DND-41 (cell line): Measurements from ENCODE around the gene TARM1.

Experiments
- ATAC-seq: fragments of 200-7000 bp; cut with Tn5 transposase; 3 replicates; pipeline ENCODE4 v1.9.1; 2021; ENCODE audit warnings: low read depth; ENCODE audit not compliant: insufficient read depth
- DNase-seq: peaks from one replicate; pipeline ENCODE4 v3.0.0-alpha.2; 2020
- H2AFZ ChIP-seq: 2 replicates; pipeline ENCODE4 v1.6.0; 2012; ENCODE audit warnings: low read depth, low read length
- H3K27ac ChIP-seq: 2 replicates; pipeline ENCODE4 v1.5.1; 2012; ENCODE audit warnings: low read length, inconsistent platforms
- H3K27me3 ChIP-seq: fragments of 200-600 bp; sonication (generic); 2 replicates; pipeline ENCODE4 v1.6.0; 2012; ENCODE audit warnings: low read length, mild to moderate bottlenecking, inconsistent platforms; ENCODE audit not compliant: insufficient read depth, poor library complexity
- H3K36me3 ChIP-seq: 2 replicates; pipeline ENCODE4 v1.5.1; 2012; ENCODE audit warnings: low read length, inconsistent platforms; ENCODE audit not compliant: insufficient read depth
- H3K4me1 ChIP-seq: 2 replicates; pipeline ENCODE4 v1.5.1; 2012; ENCODE audit warnings: mild to moderate bottlenecking, low read length; ENCODE audit not compliant: insufficient read depth
- H3K4me2 ChIP-seq: 2 replicates; pipeline ENCODE4 v1.6.0; 2012; ENCODE audit warnings: mild to moderate bottlenecking, moderate library complexity, low read length, inconsistent platforms; ENCODE audit not compliant: insufficient read depth
- H3K4me3 ChIP-seq, 2 experiments: fragments of 200-600 bp in 1 of 2; shearing (Covaris generic) in 1 of 2; 2 replicates each; pipeline ENCODE4 v1.5.1; 2012 to 2016; ENCODE audit warnings: inconsistent platforms in 2 of 2, low read length in 2 of 2, mild to moderate bottlenecking in 2 of 2, low read depth in 1 of 2, moderate library complexity in 1 of 2
- H3K79me2 ChIP-seq: 2 replicates; pipeline ENCODE4 v1.6.0; 2012; ENCODE audit warnings: low read length, inconsistent platforms; ENCODE audit not compliant: insufficient read depth
- H3K9ac ChIP-seq: 2 replicates; pipeline ENCODE4 v1.6.0; 2012; ENCODE audit warnings: low read depth, mild to moderate bottlenecking, inconsistent platforms, low read length, moderate library complexity
- H3K9me3 ChIP-seq: 2 replicates; pipeline ENCODE4 v1.5.1; 2012; ENCODE audit warnings: low read length, moderate library complexity, mild to moderate bottlenecking, inconsistent platforms; ENCODE audit not compliant: insufficient read depth, severe bottlenecking
- H4K20me1 ChIP-seq: 2 replicates; pipeline ENCODE4 v1.6.0; 2012; ENCODE audit warnings: low read length; ENCODE audit not compliant: insufficient read depth
- CTCF ChIP-seq: IDR thresholded peaks from 2 replicates; pipeline ENCODE4 v1.5.1; 2012; ENCODE audit warnings: borderline replicate concordance, low read length, moderate library complexity, mild to moderate bottlenecking; ENCODE audit not compliant: poor library complexity, severe bottlenecking; ENCODE audit errors: extremely low read depth
- EZH2 ChIP-seq: IDR thresholded peaks from 3 replicates; pipeline ENCODE4 v1.6.1; 2012; ENCODE audit warnings: borderline replicate concordance, low read depth, mild to moderate bottlenecking, moderate library complexity, low read length, inconsistent platforms; ENCODE audit not compliant: severe bottlenecking

TARM1 gene

DNA sequence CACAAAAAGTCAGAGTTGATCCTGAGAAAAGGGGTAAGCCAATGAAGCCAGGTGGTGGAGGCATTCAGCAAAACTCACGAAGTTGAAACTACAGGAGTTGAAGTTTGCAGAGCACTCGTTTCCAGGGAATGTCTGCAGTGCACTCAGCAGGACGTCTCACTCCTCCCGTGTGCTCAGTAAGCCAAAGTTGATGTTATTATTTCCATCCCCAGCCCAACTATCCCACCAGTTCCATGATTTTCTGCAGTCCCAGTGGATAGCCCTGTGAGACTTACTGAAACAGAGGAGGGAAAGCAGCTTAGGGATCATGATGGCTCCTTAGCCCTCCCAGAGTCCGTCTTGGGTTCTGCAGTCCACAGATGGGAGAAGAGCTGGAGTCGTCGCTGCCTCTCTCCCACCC, at the start of gene TARM1:
TSS of gene TARM1 (minus strand) at position 334 of the 400 bp plus-strand sequence. CDS start at position 309, 25 bp downstream.
- H3K79me2 ChIP-seq: no peaks in the 10 kb centered on the region
- peaks cover 6% of the 10 kb centered on the region for H3K9me3 ChIP-seq
- H4K20me1 ChIP-seq: no peaks in the 10 kb centered on the region
- no peaks in the 10 kb centered on the region for H3K27me3 ChIP-seq
- no peak within 1 kb of the TSS for H3K9ac ChIP-seq
- no peak within 1 kb of the TSS for H3K27ac ChIP-seq
- no peak for DNase-seq
- ATAC-seq: no peak
- no peak for TF ChIP-seq EZH2
- no peak for TF ChIP-seq CTCF
- H2AFZ ChIP-seq: no peak within 1 kb of the TSS
- no peak within 1 kb of the TSS for H3K4me3 ChIP-seq
- no peak within 1 kb of the TSS for H3K4me2 ChIP-seq
- no peaks in the 10 kb centered on the region for H3K4me1 ChIP-seq
- no peaks in the 10 kb centered on the region for H3K36me3 ChIP-seq

- no peak for DNase-seq
- no peaks in the 10 kb centered on the region for H3K4me1 ChIP-seq
- ATAC-seq: no peak
- no peaks in the 10 kb centered on the region for H3K79me2 ChIP-seq
- H2AFZ ChIP-seq: no peak overlapping the region
- peaks cover 18% of the 10 kb centered on the region for H4K20me1 ChIP-seq
- H3K27me3 ChIP-seq: no peaks in the 10 kb centered on the region
- no peak overlapping the region for H3K4me3 ChIP-seq
- H3K4me2 ChIP-seq: no peak overlapping the region
- H3K36me3 ChIP-seq: peaks cover 65% of the 10 kb centered on the region
- TF ChIP-seq CTCF (no peak), EZH2 (no peak)
- H3K27ac ChIP-seq: no peak overlapping the region
- H3K9ac ChIP-seq: no peak overlapping the region
- H3K9me3 ChIP-seq: no peaks in the 10 kb centered on the region
Measured at GRCh38 chr19:54129617-54129996, 48.4 kb upstream of the TARM1 start.

- Histone ChIP-seq H3K9me3 (no peaks in the 10 kb centered on the region), H3K4me1 (no peaks in the 10 kb centered on the region), H3K79me2 (no peaks in the 10 kb centered on the region), H3K9ac (no peak overlapping the region), H3K27ac (no peak overlapping the region), H4K20me1 (peaks cover 18% of the 10 kb centered on the region), H3K4me3 (no peak overlapping the region), H3K4me2 (no peak overlapping the region), H3K36me3 (peaks cover 71% of the 10 kb centered on the region), H2AFZ (no peak overlapping the region), H3K27me3 (no peaks in the 10 kb centered on the region)
- no peak for DNase-seq
- TF ChIP-seq EZH2 (no peak), CTCF (no peak)
- no peak for ATAC-seq
Measured at GRCh38 chr19:54128796-54129616, 47.8 kb upstream of the TARM1 start.

DNA sequence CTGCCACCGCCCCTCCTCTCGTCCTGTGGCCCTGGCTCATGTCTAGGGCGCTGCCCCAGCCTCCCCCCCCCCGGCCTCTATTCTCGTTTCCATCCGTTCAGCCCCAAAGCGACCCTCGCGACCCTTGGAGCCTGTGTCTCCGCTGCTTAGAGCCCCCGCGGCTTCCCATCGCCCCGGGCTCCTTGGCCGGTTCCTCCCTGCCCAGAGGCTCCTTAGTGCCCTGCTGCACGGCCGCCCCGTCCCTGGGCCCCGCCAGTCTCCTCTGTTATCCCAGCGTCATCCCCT, 47.2 kb upstream of the TARM1 start:
- Histone ChIP-seq H3K4me3 (no peak overlapping the region), H3K4me2 (no peak overlapping the region), H3K79me2 (no peaks in the 10 kb centered on the region), H3K4me1 (no peaks in the 10 kb centered on the region), H2AFZ (no peak overlapping the region), H3K9me3 (no peaks in the 10 kb centered on the region), H3K9ac (no peak overlapping the region), H3K27ac (no peak overlapping the region), H3K36me3 (peaks cover 77% of the 10 kb centered on the region), H4K20me1 (peaks cover 14% of the 10 kb centered on the region), H3K27me3 (no peaks in the 10 kb centered on the region)
- no peak for TF ChIP-seq EZH2
- no peak for ATAC-seq
- DNase-seq: no peak
